Stimulated activated CD8-positive, alpha-beta memory T cell treated with anti-CD3 and anti-CD28 coated beads, Interleukin-2, amount 100 ng/mL, for 1 hour (primary cell): ENCODE measurements around the gene KLHL22.
A peak's percentile ranks its signal among the peaks of the same experiment; 100 is the strongest.
"Not testable (repeated sequence)": the region's sequence is repeated elsewhere in the genome, so short reads cannot be mapped to it uniquely, and the experiment has no call there.

Experiments used
- DNase-seq, 2 donors: peaks; one replicate each; pipeline ENCODE4 v3.0.0-alpha.2; 2020; ENCODE audit warnings: low read depth in 2 of 2

The KLHL22 gene

GRCh38 chr22:20523086-20523983 lies 27.7 kb upstream of the KLHL22 start:
- DNase-seq = no peak

DNA sequence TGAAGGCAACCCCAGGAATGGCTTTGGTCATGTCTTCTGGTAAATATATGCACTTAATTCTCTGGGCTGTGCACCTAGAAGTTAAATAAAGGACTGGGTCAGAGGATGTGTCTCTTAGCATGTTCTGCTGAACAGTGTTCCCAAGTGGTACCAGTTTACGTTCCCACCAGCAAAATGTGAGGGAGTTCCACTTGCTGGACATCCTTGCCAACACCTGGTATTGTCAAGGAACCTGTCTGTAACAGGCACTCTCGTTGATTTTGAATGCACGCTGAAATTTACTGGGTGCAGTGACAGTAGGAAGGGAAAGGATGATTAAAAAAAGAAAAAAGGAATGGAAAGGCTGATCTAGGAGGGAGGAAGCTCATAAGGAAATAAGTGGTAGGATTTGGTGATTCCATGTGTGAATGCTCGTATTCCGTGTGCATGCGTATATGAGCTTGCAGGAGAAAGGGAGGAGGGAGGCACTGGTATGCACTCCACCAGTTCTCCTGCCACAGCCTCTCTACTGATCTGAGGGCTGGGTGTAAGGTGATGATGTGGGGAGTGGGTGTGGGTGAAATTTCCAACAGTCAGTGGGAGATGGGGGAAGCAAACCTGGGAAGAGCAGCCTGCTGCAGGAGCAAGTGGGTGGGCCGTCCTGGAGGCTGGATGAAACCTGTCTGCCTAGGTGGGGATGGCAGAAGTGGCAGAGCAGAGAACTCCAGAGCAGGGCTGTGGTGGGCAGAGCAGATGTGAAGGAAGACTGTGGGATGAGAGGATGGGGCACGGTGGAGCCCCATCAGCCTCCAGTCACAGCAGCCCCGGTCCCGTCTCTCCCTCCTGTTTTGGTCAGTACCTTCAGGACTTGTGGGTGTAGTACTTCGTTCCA lies 26.8 kb upstream of the KLHL22 start:
- no peak for DNase-seq

DNA sequence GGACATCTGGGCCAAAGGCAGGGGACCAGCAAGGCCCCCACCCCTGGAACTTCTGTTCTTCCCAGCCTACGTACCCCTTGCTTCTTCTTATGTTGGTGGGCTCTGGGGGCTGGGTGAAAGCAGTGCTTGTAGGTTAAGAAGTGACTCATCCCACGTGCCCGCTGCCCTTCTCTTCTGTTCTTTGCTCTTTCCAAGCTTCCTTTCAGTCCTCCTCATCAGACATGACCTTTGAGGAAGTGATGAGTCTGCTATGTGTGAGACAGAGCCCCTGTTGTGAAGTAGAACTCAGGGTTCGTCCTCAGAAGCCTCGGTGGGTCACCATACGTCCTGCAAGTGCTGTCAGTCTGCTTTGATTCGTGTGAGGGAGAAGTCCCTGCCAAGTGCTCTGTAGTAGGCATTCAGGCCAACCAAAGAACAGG lies 24.5 kb upstream of the KLHL22 start:
- DNase-seq = no peak

DNA sequence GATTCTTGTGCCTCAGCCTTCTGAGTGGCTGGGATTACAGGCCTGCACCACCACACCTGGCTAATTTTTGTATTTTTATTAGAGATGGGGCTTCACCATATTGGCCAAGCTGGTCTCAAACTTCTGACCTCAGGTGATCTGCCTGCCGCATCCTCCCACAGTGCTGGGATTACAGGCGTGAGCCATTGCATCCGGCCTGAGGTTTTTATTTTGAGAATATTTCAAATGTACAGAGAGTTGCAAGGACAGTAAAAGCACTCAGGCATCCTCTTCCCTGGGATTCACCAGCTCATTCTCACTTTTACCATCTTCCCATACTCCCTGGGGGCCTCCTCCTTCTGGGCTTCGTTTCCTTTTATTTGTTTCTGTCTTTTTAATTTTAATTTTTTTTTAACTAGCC lies 24.0 kb upstream of the KLHL22 start:
- DNase-seq = no peak

DNA sequence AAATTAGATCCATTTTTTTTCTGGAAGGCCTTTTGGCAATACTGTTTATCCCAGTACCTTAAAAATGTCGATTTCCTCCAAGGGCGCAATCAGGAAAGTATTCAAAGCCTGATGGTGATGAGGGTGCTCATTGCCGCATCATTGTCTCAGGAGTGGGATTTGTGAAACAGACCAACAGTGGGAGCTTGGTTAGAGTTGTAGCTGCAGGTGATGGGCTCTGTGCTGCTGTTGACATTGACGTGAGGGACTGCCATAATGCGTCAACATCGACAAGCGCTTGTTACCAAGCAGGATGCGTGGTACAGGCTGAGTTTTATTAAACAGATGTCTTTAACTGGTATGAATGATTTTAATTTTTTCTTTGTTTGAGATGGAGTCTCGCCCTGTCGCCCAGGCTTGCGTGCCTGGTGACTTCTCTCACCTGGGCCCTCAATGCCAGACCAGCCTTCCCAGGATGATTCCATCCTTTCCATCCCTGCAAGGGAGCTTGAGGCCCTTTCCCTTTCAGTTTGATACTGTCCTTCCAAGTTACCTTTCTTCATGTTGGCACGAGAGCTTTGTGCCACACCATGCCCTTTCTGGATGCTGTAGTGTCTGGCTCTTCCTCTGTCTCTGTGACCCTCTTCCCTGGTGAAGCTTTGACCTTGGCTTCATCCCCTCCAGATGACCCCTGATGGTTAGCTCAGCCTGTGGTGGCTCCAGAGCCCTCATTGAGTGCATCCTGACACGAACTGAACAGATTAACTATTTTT lies 22.4 kb upstream of the KLHL22 start:
- DNase-seq = no peak

- DNase-seq = no peak
These were observed 21.8 kb upstream of the KLHL22 start for GRCh38 chr22:20517422-20517821.

- no peak for DNase-seq
These were observed 20.8 kb upstream of the KLHL22 start for GRCh38 chr22:20516399-20516798.

GRCh38 chr22:20514658-20515406 lies 19.2 kb upstream of the KLHL22 start:
- no peak for DNase-seq

DNA sequence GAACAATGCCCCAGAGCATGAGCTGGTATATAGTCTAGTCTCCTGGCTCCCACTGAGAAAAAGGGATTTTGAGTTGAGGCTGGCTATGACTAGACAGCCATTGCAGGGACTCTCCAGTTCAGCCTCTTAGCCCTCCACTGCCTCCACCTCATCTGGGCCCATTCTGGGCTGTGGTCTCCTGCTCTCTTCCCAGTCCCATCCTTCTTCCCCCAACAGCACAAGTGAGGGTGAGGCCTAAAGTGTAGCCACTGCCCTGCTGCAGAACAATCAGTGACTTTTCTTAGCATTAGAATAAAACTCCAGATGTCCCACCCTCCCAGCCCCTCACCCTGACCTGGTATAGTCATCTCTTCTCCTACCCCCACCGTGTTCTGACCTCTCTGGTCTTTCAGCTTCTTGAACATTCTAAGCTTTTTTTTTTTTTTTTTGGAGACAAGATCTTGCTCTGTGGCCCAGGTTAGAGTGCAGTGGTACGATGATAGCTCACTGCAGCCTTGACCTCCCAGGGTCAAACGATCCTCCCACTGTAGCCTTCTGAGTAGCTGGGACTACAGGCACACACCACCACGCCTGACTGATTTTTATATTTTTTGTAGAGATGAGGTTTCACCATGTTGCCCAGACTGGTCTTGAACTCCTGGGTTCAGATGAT lies 16.1 kb upstream of the KLHL22 start:
- no peak for DNase-seq

GRCh38 chr22:20510811-20511577 lies 15.4 kb upstream of the KLHL22 start:
- no peak for DNase-seq

DNA sequence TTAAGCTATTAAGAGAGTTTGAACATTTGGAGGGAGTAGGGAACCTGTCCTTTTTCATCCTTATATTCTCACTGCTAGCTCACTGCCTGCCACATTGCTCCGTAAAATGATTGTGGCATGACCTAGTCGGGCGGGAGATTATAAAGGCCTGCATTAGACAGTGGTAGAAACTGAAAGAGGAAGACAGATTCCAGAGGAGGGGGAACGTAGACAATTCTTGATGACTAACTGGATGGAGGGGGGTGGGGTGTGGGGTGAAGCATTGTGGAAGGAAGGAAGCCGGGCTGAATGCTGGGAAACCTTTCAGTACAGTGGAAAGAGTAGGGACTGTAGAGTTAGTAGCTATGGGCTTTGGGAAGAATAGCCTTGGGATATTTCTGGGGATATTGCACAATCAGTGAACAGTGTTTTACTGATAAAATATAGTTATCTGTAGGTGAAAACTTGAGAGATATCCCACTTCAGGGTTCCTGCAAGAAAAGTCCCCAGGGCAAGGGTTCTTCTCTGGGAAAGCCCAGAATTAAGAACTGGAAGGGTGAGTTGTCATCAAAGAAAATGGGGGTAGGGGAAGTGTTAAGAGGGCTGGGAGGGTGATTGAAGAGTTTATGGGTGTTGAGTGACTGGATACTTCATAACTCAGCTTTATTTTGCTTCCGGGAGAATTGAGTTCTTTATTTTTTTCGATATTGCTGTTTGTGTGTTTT lies 13.9 kb upstream of the KLHL22 start:
- DNase-seq = no peak

DNA sequence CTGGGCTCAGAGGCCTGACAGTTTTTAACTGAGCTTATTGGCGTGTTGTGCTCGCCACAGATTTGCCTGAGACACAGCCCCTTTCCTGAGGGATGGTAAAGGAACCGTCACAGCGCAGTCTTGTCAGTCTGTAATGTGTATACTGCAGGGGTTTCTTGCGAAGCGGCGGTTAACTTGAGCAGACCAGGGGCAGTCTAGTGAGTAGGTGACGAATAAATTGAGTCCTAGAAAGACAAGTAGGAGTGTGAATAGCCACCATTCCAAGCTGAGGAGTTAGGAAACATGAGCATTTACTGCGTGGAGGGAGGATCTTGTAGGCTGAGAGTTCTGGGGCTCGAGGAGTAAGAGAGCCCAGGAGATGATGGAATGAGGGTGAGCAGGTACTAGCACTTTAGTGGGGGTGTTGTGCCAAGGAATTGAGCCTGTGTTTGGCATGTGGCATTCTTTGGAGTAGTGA lies 13.2 kb upstream of the KLHL22 start:
- no peak for DNase-seq

DNA sequence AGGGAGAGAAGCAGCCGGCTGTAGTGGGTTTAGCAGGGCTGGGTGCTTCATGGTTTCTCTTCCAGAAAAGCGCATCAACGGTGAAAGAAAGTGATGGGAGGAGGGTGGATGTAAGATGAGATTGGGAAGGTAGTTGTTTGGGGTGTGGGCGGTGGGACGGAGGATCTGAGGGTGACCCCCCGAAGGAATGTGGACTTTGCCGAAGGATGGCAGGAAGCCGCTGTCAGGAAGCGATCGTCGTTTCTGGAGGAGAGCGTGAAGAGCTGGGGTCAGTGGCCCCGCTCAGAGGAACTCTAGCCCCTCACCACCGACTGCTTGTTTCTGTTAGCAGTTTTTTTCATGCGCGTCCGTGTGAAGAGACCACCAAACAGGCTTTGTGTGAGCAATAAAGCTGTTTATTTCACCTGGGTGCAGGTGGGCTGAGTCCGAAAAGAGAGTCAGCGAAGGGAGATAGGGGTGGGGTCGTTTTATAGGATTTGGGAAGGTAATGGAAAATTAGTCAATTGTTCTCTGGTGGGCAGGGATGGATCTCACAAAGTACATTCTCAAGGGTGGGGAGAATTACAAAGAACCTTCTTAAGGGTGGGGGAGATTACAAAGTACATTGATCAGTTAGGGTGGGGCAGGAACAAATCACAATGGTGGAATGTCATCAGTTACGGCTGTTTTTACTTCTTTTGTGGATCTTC lies 12.6 kb upstream of the KLHL22 start:
- DNase-seq = not testable (repeated sequence)

DNA sequence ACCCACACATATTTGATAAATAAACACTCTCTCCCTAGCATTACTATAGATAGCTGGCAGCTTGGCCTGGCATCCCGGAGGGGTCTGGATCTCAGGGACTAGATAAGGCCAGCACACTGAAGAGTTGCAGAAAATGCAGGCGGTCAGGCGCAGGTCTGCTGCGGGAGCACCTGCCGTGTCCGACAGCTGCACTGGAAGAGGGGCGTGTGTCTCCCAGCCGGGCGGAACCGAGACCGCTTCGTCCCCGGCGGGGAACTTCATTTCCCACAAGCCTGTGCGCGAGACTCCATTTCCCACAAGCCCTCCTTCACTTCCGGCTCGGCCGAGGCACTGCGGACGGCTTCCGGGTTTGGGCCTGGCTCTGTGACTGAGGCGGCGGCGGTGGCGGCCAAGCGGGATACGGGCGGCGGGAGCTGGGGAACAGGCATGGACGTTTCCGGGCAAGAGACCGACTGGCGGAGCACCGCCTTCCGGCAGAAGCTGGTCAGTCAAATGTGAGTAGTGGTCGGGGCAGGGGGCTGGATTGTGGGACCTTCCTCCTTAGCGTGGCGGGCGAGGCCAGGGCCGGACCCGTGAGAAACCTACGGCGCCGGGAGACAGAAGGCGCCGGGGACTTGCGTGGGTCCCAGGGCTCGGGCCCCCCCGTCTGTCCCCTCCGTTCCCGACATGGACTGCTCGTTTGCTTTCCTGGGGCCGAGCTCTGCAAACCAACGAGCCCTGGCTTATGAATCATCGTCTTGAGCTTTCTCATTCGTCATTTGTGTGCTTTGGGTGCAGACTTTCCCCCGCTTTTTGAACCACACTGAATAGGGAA lies 11.9 kb upstream of the KLHL22 start, which contains the start of gene MED15:
Gene MED15, plus strand, starts transcription at position 358 of the 814 bp plus-strand sequence. Its CDS starts 69 bp downstream, at position 427.
- peak; percentile 76 to 77 for DNase-seq

DNA sequence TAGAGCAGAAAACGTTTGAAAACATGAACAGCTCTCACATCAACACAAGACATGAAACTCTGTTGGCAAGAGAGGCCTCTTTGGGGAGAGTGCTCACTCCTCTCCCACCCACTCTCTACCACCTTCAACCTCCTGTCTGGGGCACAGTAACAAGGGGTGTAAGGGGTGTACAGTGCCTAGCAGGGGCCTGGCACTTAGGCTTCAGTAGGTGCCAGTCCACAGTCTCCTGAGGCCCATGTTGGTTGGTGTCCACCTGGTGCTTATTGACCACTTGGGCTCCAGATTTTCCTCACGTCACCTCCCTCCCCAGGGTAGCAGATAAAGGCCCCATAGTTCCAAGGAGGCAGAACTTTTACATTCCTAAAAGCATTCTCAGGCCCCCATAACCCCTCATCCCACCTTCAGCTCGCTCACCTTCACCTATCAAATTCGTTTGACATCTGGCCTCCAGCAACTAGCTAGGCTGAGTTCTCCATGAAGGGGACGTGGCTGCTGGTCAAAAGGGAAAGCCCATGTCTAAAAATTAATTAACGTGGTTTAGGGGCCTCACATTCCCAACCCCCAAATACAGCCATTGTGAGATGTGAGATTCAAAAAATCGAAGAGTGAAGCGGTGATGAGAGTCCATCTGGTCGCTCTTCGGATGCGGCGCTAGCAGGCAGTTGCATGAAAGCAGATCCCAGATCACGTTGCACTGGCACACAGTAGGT lies 11.1 kb upstream of the KLHL22 start:
- DNase-seq = no peak

- DNase-seq = not testable (repeated sequence)
These were observed 8.8 kb upstream of the KLHL22 start for GRCh38 chr22:20504293-20504922.
